MCF 10A (cell line): ENCODE measurements around the gene CMTM4. TPM values are rescaled to one million over a fixed set of nuclear protein-coding genes. Genes with fewer than 3 reads are reported as not detected.
A peak's percentile ranks its signal among the peaks of the same experiment; 100 is the strongest.

Experiments used
- BruUV-seq: library from RNA; stranded (reverse); fragments of 400-500 nt; replicated peaks from 2 replicates; lab custom pipeline; 2021; lab: Mats Ljungman, UMichigan
- CTCF ChIA-PET: fragments of 300-600 bp; sonication (Branson Sonifier 250); formaldehyde crosslinking; extraction: SDS; loops from one replicate; lab custom pipeline; 2021; ENCODE audit warnings: antibody characterized with exemption, inconsistent platforms; lab: Yijun Ruan, JAX
- POLR2A ChIA-PET: fragments of 300-600, 350-650 bp; sonication (Branson Sonifier 250); formaldehyde crosslinking; extraction: SDS; loops from one replicate; lab custom pipeline; 2020; ENCODE audit warnings: antibody characterized with exemption, inconsistent platforms; lab: Yijun Ruan, JAX
- DNase-seq: peaks from one replicate; pipeline ENCODE4 v3.0.0-alpha.2; 2018; ENCODE audit not compliant: unreplicated experiment
- H3K27ac Mint-ChIP-seq: one replicate; pipeline ENCODE4 v1.8.0; 2022; ENCODE audit warnings: mild to moderate bottlenecking, low read depth, mixed read lengths; ENCODE audit not compliant: unreplicated experiment
- H3K27me3 Mint-ChIP-seq: one replicate; pipeline ENCODE4 v1.8.0; 2022; ENCODE audit warnings: mixed read lengths; ENCODE audit not compliant: insufficient read depth, unreplicated experiment
- H3K36me3 Mint-ChIP-seq: one replicate; pipeline ENCODE4 v1.8.0; 2022; ENCODE audit warnings: mild to moderate bottlenecking, moderate library complexity, mixed read lengths; ENCODE audit not compliant: insufficient read depth, unreplicated experiment
- H3K4me1 Mint-ChIP-seq: one replicate; pipeline ENCODE4 v1.8.0; 2022; ENCODE audit warnings: mixed read lengths; ENCODE audit not compliant: insufficient read depth, unreplicated experiment
- H3K4me3 Mint-ChIP-seq: one replicate; pipeline ENCODE4 v1.8.0; 2022; ENCODE audit warnings: mild to moderate bottlenecking, moderate library complexity, mixed read lengths; ENCODE audit not compliant: unreplicated experiment
- H3K9me3 Mint-ChIP-seq: one replicate; pipeline ENCODE4 v1.8.0; 2022; ENCODE audit warnings: mixed read lengths; ENCODE audit not compliant: unreplicated experiment
- CTCF ChIP-seq: fragments of 200-600 bp; IDR thresholded peaks from one replicate; pipeline ENCODE4 v1.8.0; 2022; ENCODE audit warnings: antibody characterized with exemption, mild to moderate bottlenecking; ENCODE audit not compliant: unreplicated experiment
- intact Hi-C: fragments of 100-400 bp; cut with micrococcal nuclease; formaldehyde crosslinking; loops from 2 replicates; pipeline ENCODE4 v1.14.1; 2022
- total RNA-seq: library from RNA; stranded (reverse); gene quantifications from 2 replicates; pipeline ENCODE4 v1.2.3, GENCODE V29; 2022

CMTM4 gene
- total RNA-seq, 1 experiment from 2014 or later = 27.2 TPM

- TF ChIP-seq CTCF = no peak
- DNase-seq = no peak
- BruUV-seq = no TSS peak
These were observed 90.4 kb downstream of the CMTM4 start for GRCh38 chr16:66605979-66606751.

GRCh38 chr16:66605177-66605978 lies 91.2 kb downstream of the CMTM4 start:
- ChIA-PET CTCF (interaction anchor here (0.6 to 0.9 kb wide), 2 partner anchors 32 to 128 kb away, joined by 3 read pairs; no protein-coding TSS in a partner anchor), POLR2A (no interaction called here)
- BruUV-seq = no TSS peak
- H3K4me3 Mint-ChIP-seq = peak overlapping the region; percentile 73
- H3K27me3 Mint-ChIP-seq = no peaks in the 10 kb centered on the region
- H3K4me1 Mint-ChIP-seq = peaks cover 15% of the 10 kb centered on the region
- peaks cover 7% of the 10 kb centered on the region for H3K36me3 Mint-ChIP-seq
- intact Hi-C loops = loop anchor here (2.0 to 10.0 kb wide), 2 partner anchors 149 to 199 kb away; partner anchors contain the start of gene DYNC1LI2
- H3K9me3 Mint-ChIP-seq = no peaks in the 10 kb centered on the region
- no peak for TF ChIP-seq CTCF
- H3K27ac Mint-ChIP-seq = peak overlapping the region; percentile 35
- DNase-seq = no peak

More at GRCh38 chr16:66605979-66606751, 90.4 kb downstream of the CMTM4 start:
- Mint-ChIP-seq H3K27me3 (no peaks in the 10 kb centered on the region), H3K4me3 (peak overlapping the region; percentile 41), H3K27ac (peak overlapping the region; percentile 35), H3K36me3 (peaks cover 13% of the 10 kb centered on the region), H3K4me1 (peaks cover 15% of the 10 kb centered on the region), H3K9me3 (no peaks in the 10 kb centered on the region)
- POLR2A ChIA-PET = interaction anchor here (1.2 to 3.3 kb wide), 2 partner anchors 12 to 44 kb away, joined by 4 to 17 read pairs; no protein-coding TSS in a partner anchor
- intact Hi-C loops = loop anchor here (2.0 to 10.0 kb wide), 2 partner anchors 149 to 199 kb away; partner anchors contain the start of gene DYNC1LI2
- CTCF ChIA-PET = interaction anchor here (0.7 to 5.5 kb wide), 8 partner anchors 20 to 218 kb away, joined by 3 to 56 read pairs (median 3); no protein-coding TSS in a partner anchor

GRCh38 chr16:66604376-66605176 lies 92.0 kb downstream of the CMTM4 start, which contains the start of gene CMTM3:
CMTM3 (plus strand) TSS chr16:66604704; CDS start chr16:66604806, 102 bp downstream.
- CTCF ChIA-PET = interaction anchor here (0.6 to 1.4 kb wide), 10 partner anchors 31 to 227 kb away, joined by 3 to 6 read pairs (median 3); no protein-coding TSS in a partner anchor
- intact Hi-C loops = loop anchor here (2.0 to 10.0 kb wide), 3 partner anchors 122 to 198 kb away; partner anchors contain the start of gene DYNC1LI2
- Mint-ChIP-seq H3K27ac (peak within 1 kb of the TSS; percentile 80), H3K4me3 (peak within 1 kb of the TSS; percentile 73), H3K27me3 (peaks cover 8% of the 10 kb centered on the region), H3K4me1 (peaks cover 15% of the 10 kb centered on the region), H3K36me3 (peaks cover 7% of the 10 kb centered on the region), H3K9me3 (no peaks in the 10 kb centered on the region)
- peak; percentile 40 for DNase-seq
- POLR2A ChIA-PET = interaction anchor here (0.5 kb wide), 1 partner anchor 151 kb away, joined by 3 read pairs; no protein-coding TSS in a partner anchor
- no TSS peak for BruUV-seq
- TF ChIP-seq CTCF = peak; percentile 77
